ENCODE results near the gene OS9. TPM values are rescaled to one million over a fixed set of nuclear protein-coding genes. Genes with fewer than 3 reads are reported as not detected.
"Not testable (repeated sequence)": the region's sequence is repeated elsewhere in the genome, so short reads cannot be mapped to it uniquely, and the experiment has no call there.

OS9 gene
- total and polyA plus RNA-seq, 7 donors = 69.1 to 243 (median 140) TPM

GRCh38 chr12:57719777-57720605 is 26.1 kb downstream of the OS9 start:
- DNase-seq = no peak
- WGBS, 2 donors = 93 to 95% methylated on average over 20 of the region's 20 CpGs
- no peak for TF ChIP-seq POLR2AphosphoS5 (IDR thresholded peaks at IDR 0.05)
- no peak for TF ChIP-seq POLR2A (IDR thresholded peaks at IDR 0.05)
- TF ChIP-seq, protein P1, sequence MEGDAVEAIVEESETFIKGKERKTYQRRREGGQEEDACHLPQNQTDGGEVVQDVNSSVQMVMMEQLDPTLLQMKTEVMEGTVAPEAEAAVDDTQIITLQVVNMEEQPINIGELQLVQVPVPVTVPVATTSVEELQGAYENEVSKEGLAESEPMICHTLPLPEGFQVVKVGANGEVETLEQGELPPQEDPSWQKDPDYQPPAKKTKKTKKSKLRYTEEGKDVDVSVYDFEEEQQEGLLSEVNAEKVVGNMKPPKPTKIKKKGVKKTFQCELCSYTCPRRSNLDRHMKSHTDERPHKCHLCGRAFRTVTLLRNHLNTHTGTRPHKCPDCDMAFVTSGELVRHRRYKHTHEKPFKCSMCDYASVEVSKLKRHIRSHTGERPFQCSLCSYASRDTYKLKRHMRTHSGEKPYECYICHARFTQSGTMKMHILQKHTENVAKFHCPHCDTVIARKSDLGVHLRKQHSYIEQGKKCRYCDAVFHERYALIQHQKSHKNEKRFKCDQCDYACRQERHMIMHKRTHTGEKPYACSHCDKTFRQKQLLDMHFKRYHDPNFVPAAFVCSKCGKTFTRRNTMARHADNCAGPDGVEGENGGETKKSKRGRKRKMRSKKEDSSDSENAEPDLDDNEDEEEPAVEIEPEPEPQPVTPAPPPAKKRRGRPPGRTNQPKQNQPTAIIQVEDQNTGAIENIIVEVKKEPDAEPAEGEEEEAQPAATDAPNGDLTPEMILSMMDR (IDR thresholded peaks at IDR 0.05) = no peak
- no peak for TF ChIP-seq EP300 (IDR thresholded peaks at IDR 0.05)
- Histone ChIP-seq H3K4me3 (no peak overlapping the region), H3K36me3 (peaks cover 29 to 73% (median 55%) of the 10 kb centered on the region in 4 donors), H3K4me1 (no peaks in the 10 kb centered on the region), H3K27ac (no peak overlapping the region), H3K9me3 (no peaks in the 10 kb centered on the region), H3K27me3 (peaks cover 0 to 8% (median 0%) of the 10 kb centered on the region in 3 donors)
- intact Hi-C loops (cut with DNase I) = no loop called here

DNA sequence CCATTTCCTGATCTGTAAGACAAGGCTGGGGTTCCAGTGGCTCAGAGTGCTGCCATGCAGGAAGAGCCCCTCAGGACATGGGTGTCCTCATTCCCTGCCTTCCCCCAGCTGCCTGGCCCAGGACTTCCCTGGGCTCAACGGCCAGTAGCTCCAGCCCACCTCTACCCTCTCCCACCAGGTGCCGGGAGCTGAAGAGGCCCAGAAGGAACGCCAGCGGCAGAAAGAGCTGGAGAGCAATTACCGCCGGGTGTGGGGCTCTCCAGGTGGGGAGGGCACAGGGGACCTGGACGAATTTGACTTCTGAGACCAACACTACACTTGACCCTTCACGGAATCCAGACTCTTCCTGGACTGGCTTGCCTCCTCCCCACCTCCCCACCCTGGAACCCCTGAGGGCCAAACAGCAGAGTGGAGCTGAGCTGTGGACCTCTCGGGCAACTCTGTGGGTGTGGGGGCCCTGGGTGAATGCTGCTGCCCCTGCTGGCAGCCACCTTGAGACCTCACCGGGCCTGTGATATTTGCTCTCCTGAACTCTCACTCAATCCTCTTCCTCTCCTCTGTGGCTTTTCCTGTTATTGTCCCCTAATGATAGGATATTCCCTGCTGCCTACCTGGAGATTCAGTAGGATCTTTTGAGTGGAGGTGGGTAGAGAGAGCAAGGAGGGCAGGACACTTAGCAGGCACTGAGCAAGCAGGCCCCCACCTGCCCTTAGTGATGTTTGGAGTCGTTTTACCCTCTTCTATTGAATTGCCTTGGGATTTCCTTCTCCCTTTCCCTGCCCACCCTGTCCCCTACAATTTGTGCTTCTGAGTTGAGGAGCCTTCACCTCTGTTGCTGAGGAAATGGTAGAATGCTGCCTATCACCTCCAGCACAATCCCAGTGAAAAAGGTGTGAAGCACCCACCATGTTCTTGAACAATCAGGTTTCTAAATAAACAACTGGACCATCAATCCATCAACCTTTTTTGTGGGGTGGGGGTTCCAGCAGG is 27.0 kb downstream of the OS9 start:
- H3K9me3 ChIP-seq = no peaks in the 10 kb centered on the region
- TF ChIP-seq POLR2AphosphoS5 (IDR thresholded peaks at IDR 0.05) (no peak), POLR2A (IDR thresholded peaks at IDR 0.05) (no peak), EP300 (IDR thresholded peaks at IDR 0.05) (no peak)
- TF ChIP-seq, protein P1 (IDR thresholded peaks at IDR 0.05) = no peak
- peaks cover 26 to 64% (median 48%) of the 10 kb centered on the region in 4 donors for H3K36me3 ChIP-seq
- H3K27ac ChIP-seq = no peak overlapping the region
- H3K4me3 ChIP-seq = no peak overlapping the region
- peaks cover 0 to 17% (median 7%) of the 10 kb centered on the region in 3 donors for H3K27me3 ChIP-seq
- peaks cover 0 to 3% (median 2%) of the 10 kb centered on the region in 4 donors for H3K4me1 ChIP-seq
- no peak for DNase-seq
- intact Hi-C loops (cut with DNase I) = no loop called here
- 88 to 92% methylated on average over 11 of the region's 11 CpGs for WGBS, 2 donors

- H3K4me3 ChIP-seq; H3K27ac ChIP-seq; DNase-seq; intact Hi-C loops (cut with DNase I); H3K9me3 ChIP-seq: not testable (repeated sequence)
- peaks cover 16 to 53% (median 37%) of the 10 kb centered on the region in 4 donors for H3K36me3 ChIP-seq
- peaks cover 0 to 28% (median 11%) of the 10 kb centered on the region in 3 donors for H3K27me3 ChIP-seq
- WGBS, 2 donors = 96% methylated on average over 16 of the region's 16 CpGs
- peaks cover 0 to 15% (median 12%) of the 10 kb centered on the region in 4 donors for H3K4me1 ChIP-seq
Measured at GRCh38 chr12:57721846-57722608, 28.1 kb downstream of the OS9 start.

GRCh38 chr12:57722716-57723629 is 29.0 kb downstream of the OS9 start:
- intact Hi-C loops (cut with DNase I) = no loop called here
- Histone ChIP-seq H3K9me3 (no peaks in the 10 kb centered on the region), H3K36me3 (peaks cover 15 to 44% (median 29%) of the 10 kb centered on the region in 4 donors), H3K4me1 (peaks cover 0 to 21% (median 17%) of the 10 kb centered on the region in 4 donors), H3K27ac (no peak overlapping the region), H3K4me3 (no peak overlapping the region), H3K27me3 (peaks cover 0 to 38% (median 21%) of the 10 kb centered on the region in 3 donors)
- no peak for DNase-seq
- TF ChIP-seq EP300 (IDR thresholded peaks at IDR 0.05) (no peak), POLR2A (IDR thresholded peaks at IDR 0.05) (no peak), POLR2AphosphoS5 (IDR thresholded peaks at IDR 0.05) (no peak)
- TF ChIP-seq, protein P1 (IDR thresholded peaks at IDR 0.05) = no peak
- WGBS, 2 donors = 53 to 70% methylated on average over 11 of the region's 11 CpGs

All from sigmoid colon (tissue), 7 donors.